Measurements from ENCODE around the gene NDUFA6. TPM values are rescaled to one million over a fixed set of nuclear protein-coding genes. Genes with fewer than 3 reads are reported as not detected.
A peak's percentile ranks its signal among the peaks of the same experiment; 100 is the strongest.

The NDUFA6 gene
- polyA plus RNA-seq, 3 donors: 42.9 to 167 (median 138) TPM

DNA sequence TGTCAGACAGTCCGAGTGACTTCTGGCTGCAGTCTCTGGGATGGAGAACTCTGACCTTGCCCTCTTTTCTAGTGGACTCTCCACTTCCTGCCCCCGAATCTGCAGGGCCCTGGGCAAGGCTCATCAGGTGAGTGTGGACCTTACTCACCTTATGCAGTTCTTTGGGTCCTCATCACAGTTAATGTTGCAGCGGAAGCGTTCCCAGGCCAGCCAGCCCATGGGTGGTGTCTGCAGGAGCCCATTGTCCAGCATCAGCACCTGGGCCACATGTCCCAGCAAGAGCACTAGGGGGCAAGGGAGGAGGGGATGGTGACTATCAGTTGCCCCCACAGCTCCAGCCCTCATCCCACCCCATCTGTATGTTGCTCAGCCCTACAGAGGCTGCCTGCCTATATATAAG lies 22.3 kb downstream of the NDUFA6 start:
- H3K36me3 ChIP-seq (replicated peaks in 1 of 2; ENCODE audit: control insufficient read depth in 1 of 2, insufficient read depth in 2 of 2, low read length in 2 of 2): peaks cover 49 to 57% of the 10 kb centered on the region in 2 donors
- peaks cover 49 to 57% of the 10 kb centered on the region in 2 donors for H3K36me3 Mint-ChIP-seq
- peaks cover 53% of the 10 kb centered on the region for H3K79me2 ChIP-seq (ENCODE audit: insufficient read depth, low read length)
- peaks cover 55% of the 10 kb centered on the region for H4K20me1 ChIP-seq (ENCODE audit: insufficient read depth, low read length)
- 100% methylated on average over 1 of the region's 4 CpGs for WGBS (ENCODE audit: insufficient coverage)
- no peak overlapping the region for H2AFZ ChIP-seq (ENCODE audit: insufficient read depth, low read depth, low read length, poor library complexity, severe bottlenecking)
- peak overlapping the region in 1 of 2 donors; percentile 58 for H3K27ac ChIP-seq (ENCODE audit: low read depth in 1 of 2, low read length in 2 of 2)
- no peak for DNase-seq
- peak overlapping the region in 1 of 3 experiments; percentile 17 for H3K4me3 ChIP-seq (replicated peaks in 1 of 3; ENCODE audit: low read depth in 2 of 3, low read length in 3 of 3)
- H3K9me3 ChIP-seq (replicated peaks in 1 of 2; ENCODE audit: control insufficient read depth in 1 of 2, insufficient read depth in 1 of 2, low read length in 2 of 2): no peaks in the 10 kb centered on the region
- H3K4me2 ChIP-seq (replicated peaks; ENCODE audit: extremely low read depth, low read length, poor library complexity, severe bottlenecking): peak overlapping the region; percentile 38
- no peak overlapping the region for H3K9ac ChIP-seq (ENCODE audit: insufficient read depth, low read length, poor library complexity, severe bottlenecking)
- no peak overlapping the region for H3K4me3 Mint-ChIP-seq
- no peaks in the 10 kb centered on the region for H3K27me3 ChIP-seq (ENCODE audit: control insufficient read depth in 2 of 2, insufficient read depth in 2 of 2, low read length in 2 of 2)
- H3K9me3 Mint-ChIP-seq: peaks cover 0 to 2% (median under 1%) of the 10 kb centered on the region in 7 donors
- peak overlapping the region in 4 of 7 donors; percentile 13 to 64 (median 44) for H3K27ac Mint-ChIP-seq
- peaks cover 0 to 2% (median 0%) of the 10 kb centered on the region in 3 donors for H3K27me3 Mint-ChIP-seq (ENCODE audit: low read depth in 3 of 3)
- TF ChIP-seq, protein P1, sequence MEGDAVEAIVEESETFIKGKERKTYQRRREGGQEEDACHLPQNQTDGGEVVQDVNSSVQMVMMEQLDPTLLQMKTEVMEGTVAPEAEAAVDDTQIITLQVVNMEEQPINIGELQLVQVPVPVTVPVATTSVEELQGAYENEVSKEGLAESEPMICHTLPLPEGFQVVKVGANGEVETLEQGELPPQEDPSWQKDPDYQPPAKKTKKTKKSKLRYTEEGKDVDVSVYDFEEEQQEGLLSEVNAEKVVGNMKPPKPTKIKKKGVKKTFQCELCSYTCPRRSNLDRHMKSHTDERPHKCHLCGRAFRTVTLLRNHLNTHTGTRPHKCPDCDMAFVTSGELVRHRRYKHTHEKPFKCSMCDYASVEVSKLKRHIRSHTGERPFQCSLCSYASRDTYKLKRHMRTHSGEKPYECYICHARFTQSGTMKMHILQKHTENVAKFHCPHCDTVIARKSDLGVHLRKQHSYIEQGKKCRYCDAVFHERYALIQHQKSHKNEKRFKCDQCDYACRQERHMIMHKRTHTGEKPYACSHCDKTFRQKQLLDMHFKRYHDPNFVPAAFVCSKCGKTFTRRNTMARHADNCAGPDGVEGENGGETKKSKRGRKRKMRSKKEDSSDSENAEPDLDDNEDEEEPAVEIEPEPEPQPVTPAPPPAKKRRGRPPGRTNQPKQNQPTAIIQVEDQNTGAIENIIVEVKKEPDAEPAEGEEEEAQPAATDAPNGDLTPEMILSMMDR (IDR thresholded peaks at IDR 0.05): no peak
- intact Hi-C loops (cut with micrococcal nuclease): no loop called here
- H3K4me1 Mint-ChIP-seq: peaks cover 57% of the 10 kb centered on the region
- H3K4me1 ChIP-seq (ENCODE audit: control insufficient read depth in 1 of 2, insufficient read depth in 2 of 2, low read length in 2 of 2): peaks cover 36 to 53% of the 10 kb centered on the region in 2 donors

DNA sequence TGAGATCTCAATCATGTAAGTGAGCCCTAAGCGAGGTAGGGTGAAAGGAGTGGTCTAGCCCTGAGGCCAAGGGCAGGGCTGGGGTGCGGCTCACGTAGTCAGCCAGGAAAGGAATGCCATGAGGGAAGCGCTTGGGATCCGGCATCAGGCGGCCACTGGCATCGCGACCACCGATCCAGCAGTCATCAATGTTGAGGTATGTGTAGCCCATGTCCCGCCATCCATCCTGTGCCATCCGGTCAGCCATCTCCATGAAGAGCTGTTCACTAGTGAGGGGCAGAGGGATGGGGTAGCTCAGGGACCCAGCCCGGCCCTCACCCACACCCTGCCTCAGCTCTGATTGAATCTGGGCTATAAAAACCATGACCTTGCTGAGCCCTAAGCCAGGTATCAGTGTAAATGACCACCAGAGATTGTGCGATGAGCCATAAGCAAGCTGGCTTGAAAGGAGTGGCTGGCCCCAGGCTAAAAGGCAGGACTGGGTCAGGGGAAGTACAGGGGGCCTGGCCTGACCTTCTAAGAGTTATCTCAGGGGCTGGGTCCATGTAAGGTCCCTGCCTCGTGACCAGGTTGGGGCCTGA lies 22.8 kb downstream of the NDUFA6 start:
- Histone ChIP-seq H3K4me1 (ENCODE audit: control insufficient read depth in 1 of 2, insufficient read depth in 2 of 2, low read length in 2 of 2) (peaks cover 36 to 49% of the 10 kb centered on the region in 2 donors), H3K36me3 (replicated peaks in 1 of 2; ENCODE audit: control insufficient read depth in 1 of 2, insufficient read depth in 2 of 2, low read length in 2 of 2) (peaks cover 54 to 62% of the 10 kb centered on the region in 2 donors), H3K9me3 (replicated peaks in 1 of 2; ENCODE audit: control insufficient read depth in 1 of 2, insufficient read depth in 1 of 2, low read length in 2 of 2) (no peaks in the 10 kb centered on the region), H3K4me3 (replicated peaks in 1 of 3; ENCODE audit: low read depth in 2 of 3, low read length in 3 of 3) (no peak overlapping the region), H3K9ac (ENCODE audit: insufficient read depth, low read length, poor library complexity, severe bottlenecking) (no peak overlapping the region), H3K27ac (ENCODE audit: low read depth in 1 of 2, low read length in 2 of 2) (peak overlapping the region in 1 of 2 donors; percentile 58), H3K27me3 (ENCODE audit: control insufficient read depth in 2 of 2, insufficient read depth in 2 of 2, low read length in 2 of 2) (no peaks in the 10 kb centered on the region), H3K79me2 (ENCODE audit: insufficient read depth, low read length) (peaks cover 57% of the 10 kb centered on the region), H4K20me1 (ENCODE audit: insufficient read depth, low read length) (peaks cover 60% of the 10 kb centered on the region), H3K4me2 (replicated peaks; ENCODE audit: extremely low read depth, low read length, poor library complexity, severe bottlenecking) (no peak overlapping the region), H2AFZ (ENCODE audit: insufficient read depth, low read depth, low read length, poor library complexity, severe bottlenecking) (no peak overlapping the region)
- TF ChIP-seq, protein P1 (IDR thresholded peaks at IDR 0.05): no peak
- peaks cover 0 to 2% (median 0%) of the 10 kb centered on the region in 3 donors for H3K27me3 Mint-ChIP-seq (ENCODE audit: low read depth in 3 of 3)
- no peak for DNase-seq
- intact Hi-C loops (cut with micrococcal nuclease): no loop called here
- H3K4me1 Mint-ChIP-seq: peaks cover 53% of the 10 kb centered on the region
- H3K4me3 Mint-ChIP-seq: no peak overlapping the region
- H3K36me3 Mint-ChIP-seq: peaks cover 54 to 62% of the 10 kb centered on the region in 2 donors
- H3K27ac Mint-ChIP-seq: peak overlapping the region in 4 of 7 donors; percentile 13 to 58 (median 42)
- peaks cover 0 to 5% (median 1%) of the 10 kb centered on the region in 7 donors for H3K9me3 Mint-ChIP-seq
- 89% methylated on average over 14 of the region's 14 CpGs for WGBS (ENCODE audit: insufficient coverage)
